ENCODE data around the gene CNTNAP2.

CNTNAP2 gene

DNA sequence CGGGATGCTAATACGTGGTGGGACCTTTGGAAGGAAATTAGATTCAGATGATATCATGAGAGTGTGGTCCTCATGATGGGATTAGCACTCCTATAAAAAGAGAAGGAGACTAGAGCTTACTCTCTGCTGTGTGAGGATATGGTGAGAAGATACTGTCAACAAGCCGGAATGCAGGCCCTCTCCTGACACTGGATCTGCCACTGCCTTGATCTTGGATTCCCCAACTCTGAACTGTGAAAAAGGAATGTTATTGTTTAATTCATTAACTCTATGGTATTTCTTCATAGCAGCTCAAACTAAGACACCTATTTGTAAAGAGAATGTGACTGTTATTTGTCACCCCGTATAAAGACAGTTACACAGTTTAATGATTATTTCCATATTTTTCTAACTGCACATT, 1246.5 kb downstream of the CNTNAP2 start:
- Histone ChIP-seq H3K4me3 (ENCODE audit: low read depth, low read length) (no peak overlapping the region), H3K4me1 (ENCODE audit: control insufficient read depth, insufficient read depth, low read length) (no peaks in the 10 kb centered on the region), H3K27ac (ENCODE audit: extremely low read depth, low read depth, low read length) (no peak overlapping the region), H3K9me3 (ENCODE audit: control insufficient read depth, insufficient read depth, low read depth, low read length) (no peaks in the 10 kb centered on the region), H3K36me3 (ENCODE audit: control insufficient read depth in 2 of 2, insufficient read depth in 1 of 2, low read length in 2 of 2) (no peaks in the 10 kb centered on the region)
- TF ChIP-seq SCRT1 (tag by site-specific recombination; IDR thresholded peaks at IDR 0.05; ENCODE audit: borderline replicate concordance) (no peak), ZNF658 (tag by site-specific recombination; IDR thresholded peaks at IDR 0.05) (no peak), ZBTB21 (tag by site-specific recombination; IDR thresholded peaks at IDR 0.05) (no peak), HOXD13 (CRISPR knock-in tag; IDR thresholded peaks at IDR 0.05; ENCODE audit: borderline replicate concordance) (no peak), SP2 (tag by site-specific recombination; IDR thresholded peaks at IDR 0.05) (no peak), ZNF488 (tag by site-specific recombination; IDR thresholded peaks at IDR 0.05) (no peak), ZBTB20 (tag by site-specific recombination; IDR thresholded peaks at IDR 0.05) (no peak), ZNF677 (tag by site-specific recombination; IDR thresholded peaks at IDR 0.05) (no peak)
- TF ChIP-seq, protein P1, sequence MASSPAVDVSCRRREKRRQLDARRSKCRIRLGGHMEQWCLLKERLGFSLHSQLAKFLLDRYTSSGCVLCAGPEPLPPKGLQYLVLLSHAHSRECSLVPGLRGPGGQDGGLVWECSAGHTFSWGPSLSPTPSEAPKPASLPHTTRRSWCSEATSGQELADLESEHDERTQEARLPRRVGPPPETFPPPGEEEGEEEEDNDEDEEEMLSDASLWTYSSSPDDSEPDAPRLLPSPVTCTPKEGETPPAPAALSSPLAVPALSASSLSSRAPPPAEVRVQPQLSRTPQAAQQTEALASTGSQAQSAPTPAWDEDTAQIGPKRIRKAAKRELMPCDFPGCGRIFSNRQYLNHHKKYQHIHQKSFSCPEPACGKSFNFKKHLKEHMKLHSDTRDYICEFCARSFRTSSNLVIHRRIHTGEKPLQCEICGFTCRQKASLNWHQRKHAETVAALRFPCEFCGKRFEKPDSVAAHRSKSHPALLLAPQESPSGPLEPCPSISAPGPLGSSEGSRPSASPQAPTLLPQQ (tag by site-specific recombination; IDR thresholded peaks at IDR 0.05) = no peak
- POLR2A ChIA-PET = no interaction called here
- CTCF ChIA-PET = no interaction called here

DNA sequence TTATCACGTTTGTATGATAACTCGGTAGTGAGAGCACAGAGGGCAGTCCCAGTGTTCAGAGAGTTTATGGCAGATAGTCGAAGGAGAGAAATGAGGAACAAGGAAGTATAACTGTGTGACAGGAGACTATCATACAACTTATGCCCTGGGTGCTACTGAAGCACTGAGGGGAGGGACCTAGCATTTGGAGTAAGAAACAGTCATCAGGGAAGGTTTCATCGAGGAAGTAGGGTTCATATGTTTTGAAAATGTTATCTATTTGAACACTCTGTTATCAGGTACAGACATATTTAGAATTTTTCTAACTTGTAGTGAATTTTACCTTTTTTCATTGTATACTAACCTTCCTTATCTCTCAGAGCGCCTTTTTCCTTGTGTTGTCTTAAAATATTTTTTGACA, 1259.6 kb downstream of the CNTNAP2 start:
- no peak overlapping the region for H3K4me3 ChIP-seq (ENCODE audit: low read depth, low read length)
- TF ChIP-seq ZBTB7A (tag by site-specific recombination; IDR thresholded peaks at IDR 0.05; ENCODE audit: low read depth) (no peak), TSHZ1 (tag by site-specific recombination; IDR thresholded peaks at IDR 0.05; ENCODE audit: borderline replicate concordance) (no peak), ZNF549 (tag by site-specific recombination; IDR thresholded peaks at IDR 0.05) (no peak), ZBTB11 (tag by site-specific recombination; conservative IDR thresholded peaks at IDR 0.05; ENCODE audit: low read depth) (no peak), PATZ1 (tag by site-specific recombination; IDR thresholded peaks at IDR 0.05) (no peak), TRIM28 (IDR thresholded peaks at IDR 0.05; ENCODE audit: borderline replicate concordance, low read length) (no peak), ZNF629 (tag by site-specific recombination; IDR thresholded peaks at IDR 0.05) (no peak), ZNF548 (tag by site-specific recombination; IDR thresholded peaks at IDR 0.05) (no peak), ZNF324 (tag by site-specific recombination; IDR thresholded peaks at IDR 0.05) (no peak), ZNF433 (tag by site-specific recombination; IDR thresholded peaks at IDR 0.05; ENCODE audit: low read depth) (no peak), CTCF (tag by site-specific recombination; IDR thresholded peaks at IDR 0.05) (no peak), ZNF175 (tag by site-specific recombination; IDR thresholded peaks at IDR 0.05) (no peak), ZNF266 (tag by site-specific recombination; IDR thresholded peaks at IDR 0.05; ENCODE audit: low read depth) (no peak), SCRT1 (tag by site-specific recombination; IDR thresholded peaks at IDR 0.05; ENCODE audit: borderline replicate concordance) (no peak), ZNF626 (tag by site-specific recombination; IDR thresholded peaks at IDR 0.05) (no peak)

More for the DNA sequence above, 1259.6 kb downstream of the CNTNAP2 start:
- CTCF ChIA-PET = no interaction called here
- no peaks in the 10 kb centered on the region for H3K36me3 ChIP-seq (ENCODE audit: control insufficient read depth in 2 of 2, insufficient read depth in 1 of 2, low read length in 2 of 2)
- H3K4me1 ChIP-seq (ENCODE audit: control insufficient read depth, insufficient read depth, low read length) = no peaks in the 10 kb centered on the region
- POLR2A ChIA-PET = no interaction called here
- no peaks in the 10 kb centered on the region for H3K9me3 ChIP-seq (ENCODE audit: control insufficient read depth, insufficient read depth, low read depth, low read length)
- H3K27ac ChIP-seq (ENCODE audit: extremely low read depth, low read depth, low read length) = no peak overlapping the region
